GM12891 (cell line): ENCODE measurements around the gene TP53TG3. TPM values are rescaled to one million over a fixed set of nuclear protein-coding genes. Genes with fewer than 3 reads are reported as not detected.
"Not testable (repeated sequence)": the region's sequence is repeated elsewhere in the genome, so short reads cannot be mapped to it uniquely, and the experiment has no call there.

Experiments used
- DNase-seq: peaks from one replicate; pipeline ENCODE4 v3.0.0; 2011; ENCODE audit warnings: low spot score; ENCODE audit not compliant: insufficient read length
- FAIRE-seq: peaks from 2 replicates; lab custom pipeline; 2011; peaks lifted over from hg19 to GRCh38; lab: Jason Lieb, UNC
- polyA plus RNA-seq: library from polyadenylated mRNA; unstranded; fragments of >200 nt; gene quantifications from one replicate; pipeline ENCODE4 v1.2.1, GENCODE V29; 2012; ENCODE audit warnings: low read depth, missing spikeins, inconsistent platforms; ENCODE audit not compliant: missing spikeins

Gene TP53TG3, protein sequence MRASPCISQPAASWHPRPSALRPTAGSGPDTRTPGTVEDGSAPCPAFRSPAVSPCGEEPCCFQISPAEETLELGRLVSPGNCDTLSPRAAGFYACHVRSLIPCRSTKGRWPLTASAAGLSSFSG
- not detected for polyA plus RNA-seq

DNA sequence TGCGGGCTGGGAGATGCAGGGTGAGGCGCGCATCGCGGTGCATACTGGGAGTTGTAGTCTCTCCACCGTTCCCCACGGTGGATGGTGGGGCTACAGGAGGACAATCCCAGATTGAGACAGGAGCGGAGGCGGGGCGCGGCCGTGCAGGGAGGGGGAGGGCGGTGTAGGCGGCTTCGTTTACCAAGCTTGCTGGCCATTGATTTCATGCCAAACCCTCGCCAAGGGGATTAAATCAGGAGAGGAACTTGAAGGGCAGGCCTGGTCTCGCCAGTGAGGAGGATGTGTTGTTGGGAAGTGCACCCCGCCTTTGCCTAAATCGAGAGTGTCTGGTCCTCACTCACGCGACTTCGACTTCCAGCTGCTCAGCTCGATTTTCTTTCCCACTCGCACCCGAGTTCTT lies at the start of gene TP53TG3:
TP53TG3 (minus strand) TSS at position 101 of the 400 bp plus-strand sequence; CDS start at position 33, 68 bp downstream.
- DNase-seq, FAIRE-seq: not testable (repeated sequence)

DNA sequence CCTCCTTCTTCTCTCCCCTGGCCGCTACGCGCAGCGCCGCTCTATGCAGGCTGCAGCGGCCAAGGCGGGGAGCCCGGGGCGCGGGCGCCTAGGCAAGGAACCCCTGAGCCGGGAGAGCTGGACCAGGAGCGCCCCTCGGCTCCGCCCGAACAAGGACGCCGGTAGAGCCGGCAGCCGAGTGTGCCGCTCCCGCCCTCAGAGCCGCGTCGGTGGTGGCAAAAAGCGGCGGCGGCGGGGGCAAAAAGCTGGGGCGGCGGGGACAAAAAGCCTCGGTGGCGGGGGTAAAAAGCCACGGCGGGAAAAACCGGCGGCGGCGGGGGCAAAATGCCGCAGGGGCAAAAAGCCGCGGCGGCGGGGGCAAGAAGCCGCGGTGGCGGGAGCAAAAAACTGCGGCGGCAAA lies 25.1 kb downstream of the TP53TG3 start:
- not testable (repeated sequence) for DNase-seq, FAIRE-seq

DNA sequence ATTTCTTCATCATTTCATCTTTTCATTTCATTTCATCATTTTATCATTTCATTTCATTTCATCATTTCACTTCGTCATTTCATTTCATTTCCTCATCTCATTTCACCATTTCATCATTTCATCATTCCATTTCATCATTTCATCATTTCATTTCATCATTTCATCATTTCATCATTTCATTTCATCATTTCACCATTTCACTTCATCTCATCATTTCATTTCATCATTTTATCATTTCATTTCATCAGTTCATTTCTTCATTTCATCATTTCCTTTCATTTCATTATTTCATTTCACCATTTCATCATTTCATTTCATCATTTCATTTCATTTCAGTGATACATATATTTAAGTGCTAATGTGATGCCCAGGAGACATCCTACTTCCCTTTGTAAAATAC lies 28.4 kb downstream of the TP53TG3 start:
- not testable (repeated sequence) for FAIRE-seq, DNase-seq

DNA sequence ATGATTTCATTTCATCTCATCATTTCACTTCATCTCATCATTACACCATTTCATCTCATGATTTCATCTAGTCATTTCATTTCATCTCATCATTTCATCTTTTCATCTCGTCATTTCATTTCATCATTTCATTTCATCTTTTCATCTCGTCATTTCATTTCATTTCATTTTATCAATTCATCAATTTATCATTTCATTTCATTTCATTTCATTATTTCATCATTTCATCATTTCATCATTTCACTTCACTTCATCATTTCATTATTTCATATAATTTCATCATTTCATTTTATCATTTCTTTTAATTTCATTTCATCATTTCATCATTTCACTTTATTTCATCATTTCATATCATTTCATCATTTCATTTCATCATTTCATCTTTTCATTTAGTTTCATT lies 29.2 kb downstream of the TP53TG3 start:
- FAIRE-seq, DNase-seq: not testable (repeated sequence)

DNA sequence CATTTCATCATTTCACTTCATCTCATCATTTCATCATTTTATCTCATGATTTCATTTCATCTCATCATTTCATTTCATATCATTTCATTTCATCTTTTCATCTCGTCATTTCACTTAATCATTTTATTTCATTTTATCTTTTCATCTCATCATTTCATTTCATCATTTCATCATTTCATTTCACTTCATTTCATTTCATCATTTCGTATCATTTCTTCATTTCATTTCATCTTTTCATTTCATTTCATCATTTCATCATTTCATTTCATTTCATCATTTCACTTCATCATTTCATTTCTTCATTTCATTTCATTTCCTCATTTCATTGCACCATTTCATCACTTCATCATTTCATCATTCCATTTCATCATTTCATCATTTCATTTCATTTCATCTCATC lies 29.8 kb downstream of the TP53TG3 start:
- DNase-seq, FAIRE-seq: not testable (repeated sequence)

DNA sequence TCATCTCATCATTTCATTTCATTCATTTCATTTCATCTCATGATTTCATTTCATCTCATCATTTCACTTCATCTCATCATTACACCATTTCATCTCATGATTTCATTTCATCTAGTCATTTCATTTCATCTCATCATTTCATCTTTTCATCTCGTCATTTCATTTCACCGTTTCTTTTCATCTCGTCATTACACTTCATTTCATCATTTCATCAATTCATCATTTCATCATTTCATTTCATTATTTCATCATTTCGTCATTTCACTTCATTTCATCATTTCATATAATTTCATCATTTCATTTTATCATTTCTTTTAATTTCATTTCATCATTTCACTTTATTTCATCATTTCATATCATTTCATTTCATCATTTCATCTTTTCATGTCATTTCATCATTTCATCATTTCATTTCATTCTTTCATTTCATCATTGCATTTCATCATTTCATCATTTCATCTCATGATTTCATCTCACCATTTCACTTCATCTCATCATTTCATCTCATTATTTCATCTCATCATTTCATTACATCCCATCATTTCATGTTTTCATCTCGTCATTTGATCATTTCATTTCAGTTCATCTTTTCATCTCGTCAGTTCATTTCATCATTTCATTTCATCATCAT lies 30.6 kb downstream of the TP53TG3 start:
- not testable (repeated sequence) for FAIRE-seq, DNase-seq

DNA sequence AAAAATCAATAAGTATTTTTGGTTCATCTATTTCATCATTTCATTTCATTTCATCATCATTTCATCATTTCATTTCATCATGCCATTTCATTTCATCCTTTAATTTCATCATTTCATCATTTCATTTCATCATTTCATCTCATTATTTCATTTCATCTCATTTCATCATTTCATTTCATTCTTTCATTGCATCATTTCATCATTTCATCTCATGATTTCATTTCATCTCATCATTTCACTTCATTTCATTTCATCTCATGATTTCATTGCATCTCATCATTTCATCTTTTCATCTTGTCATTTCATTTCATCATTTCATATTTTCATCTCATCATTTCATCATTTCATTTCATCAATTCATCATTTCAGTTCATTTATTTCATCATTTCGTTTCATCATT lies 31.2 kb downstream of the TP53TG3 start:
- not testable (repeated sequence) for DNase-seq, FAIRE-seq

DNA sequence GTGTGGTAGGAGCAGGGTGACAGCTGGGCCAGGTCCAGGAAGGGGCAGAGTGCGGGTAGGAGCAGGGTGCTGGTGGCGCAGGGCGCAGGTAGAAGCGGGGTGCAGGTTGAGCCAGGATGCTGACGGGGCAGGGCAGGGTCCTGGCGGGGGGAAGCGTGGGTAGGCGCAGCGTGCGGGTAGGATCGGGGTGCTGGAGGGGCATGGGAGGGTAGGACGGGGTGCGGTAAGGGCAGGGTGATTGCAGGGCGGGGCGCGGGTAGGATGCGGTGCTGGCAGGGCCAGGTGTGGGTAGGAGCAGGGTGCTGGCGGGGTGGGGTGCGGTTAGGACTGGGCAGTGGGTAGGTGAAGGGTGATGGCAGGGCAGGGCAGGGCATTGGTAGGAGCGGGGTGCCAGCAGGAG lies 38.4 kb downstream of the TP53TG3 start:
- not testable (repeated sequence) for DNase-seq, FAIRE-seq

DNA sequence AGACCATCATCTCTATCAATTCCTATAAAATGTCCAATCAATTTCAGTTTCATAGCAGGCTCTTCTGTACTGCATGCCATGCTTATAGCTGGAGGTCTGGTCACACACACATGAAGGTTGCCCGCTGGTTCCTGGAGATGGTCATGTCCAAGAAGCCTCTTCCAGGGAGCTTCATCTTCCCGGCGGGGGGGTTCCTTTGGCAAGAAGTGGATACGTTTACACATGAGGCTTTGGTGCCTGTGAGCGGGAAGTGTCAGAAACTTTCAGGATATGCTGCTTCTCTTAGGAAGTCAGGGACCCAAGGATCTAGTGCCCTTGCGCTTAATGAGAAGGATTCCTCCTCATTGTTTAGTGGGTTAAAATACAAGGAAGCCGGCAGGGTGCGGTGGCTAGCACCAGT lies 43.9 kb downstream of the TP53TG3 start:
- FAIRE-seq, result not testable (repeated sequence)

More for the DNA sequence above, 43.9 kb downstream of the TP53TG3 start:
- DNase-seq, result not testable (repeated sequence)
